BLaER1 treated with 17β-estradiol and CSF1 and Interleukin-3, amounts not matched to agents 10 nM and 100 nM (cell line): ENCODE data around the gene CSNK1E.
A peak's percentile ranks its signal among the peaks of the same experiment; 100 is the strongest.

Experiments used
- H3K27ac ChIP-seq, 11 experiments: shearing (Covaris generic); formaldehyde crosslinking; 2 replicates each; pipeline ENCODE4 v1.8.1; 2022
- H3K27me3 ChIP-seq, 11 experiments: shearing (Covaris generic); formaldehyde crosslinking; 2 replicates each; pipeline ENCODE4 v1.8.1; 2022
- H3K36me3 ChIP-seq, 11 experiments: shearing (Covaris generic); formaldehyde crosslinking; 2 replicates each; pipeline ENCODE4 v1.8.1; 2022
- H3K4me1 ChIP-seq, 10 experiments: shearing (Covaris generic); formaldehyde crosslinking; 2 replicates each; pipeline ENCODE4 v1.8.1; 2022
- H3K4me2 ChIP-seq, 11 experiments: shearing (Covaris generic); formaldehyde crosslinking; 2 replicates each; pipeline ENCODE4 v1.8.1; 2022
- H3K4me3 ChIP-seq, 10 experiments: shearing (Covaris generic); formaldehyde crosslinking; 2 replicates each; pipeline ENCODE4 v1.8.1; 2022
- H3K9ac ChIP-seq, 11 experiments: shearing (Covaris generic); formaldehyde crosslinking; 2 replicates each; pipeline ENCODE4 v1.8.1; 2022
- H3K9me3 ChIP-seq, 11 experiments: shearing (Covaris generic); formaldehyde crosslinking; replicated peaks in 1 of 11; 2 replicates each; pipeline ENCODE4 v1.8.1; 2022
- H4K20me1 ChIP-seq, 11 experiments: shearing (Covaris generic); formaldehyde crosslinking; 2 replicates each; pipeline ENCODE4 v1.8.1; 2022
- Cebpa-rat ChIP-seq, 11 experiments: shearing (Covaris generic); IDR thresholded peaks; 2 replicates each; pipeline ENCODE4 v1.8.1; 2022

The CSNK1E gene

GRCh38 chr22:38318792-38319773 lies 1.9 kb upstream of the CSNK1E start:
- Histone ChIP-seq H3K27me3 (no peaks in the 10 kb centered on the region), H3K4me3 (no peak overlapping the region), H3K36me3 (peaks cover 0 to 4% (median 1%) of the 10 kb centered on the region in 11 experiments; a peak in 10 of 22 replicates), H3K4me1 (peaks cover 27 to 34% (median 31%) of the 10 kb centered on the region in 10 experiments), H4K20me1 (peaks cover 18 to 29% (median 24%) of the 10 kb centered on the region in 11 experiments), H3K27ac (peak overlapping the region in 6 of 11 experiments; percentile 26 to 99 (median 94); a peak in 7 of 22 replicates), H3K9ac (peak overlapping the region in 9 of 11 experiments; percentile 2 to 99 (median 99); a peak in 11 of 22 replicates), H3K9me3 (no peaks in the 10 kb centered on the region), H3K4me2 (peak overlapping the region; percentile 81 to 95 (median 87); a peak in 18 of 22 replicates)
- TF ChIP-seq Cebpa-rat (IDR thresholded peaks at IDR 0.05) = no peak

DNA sequence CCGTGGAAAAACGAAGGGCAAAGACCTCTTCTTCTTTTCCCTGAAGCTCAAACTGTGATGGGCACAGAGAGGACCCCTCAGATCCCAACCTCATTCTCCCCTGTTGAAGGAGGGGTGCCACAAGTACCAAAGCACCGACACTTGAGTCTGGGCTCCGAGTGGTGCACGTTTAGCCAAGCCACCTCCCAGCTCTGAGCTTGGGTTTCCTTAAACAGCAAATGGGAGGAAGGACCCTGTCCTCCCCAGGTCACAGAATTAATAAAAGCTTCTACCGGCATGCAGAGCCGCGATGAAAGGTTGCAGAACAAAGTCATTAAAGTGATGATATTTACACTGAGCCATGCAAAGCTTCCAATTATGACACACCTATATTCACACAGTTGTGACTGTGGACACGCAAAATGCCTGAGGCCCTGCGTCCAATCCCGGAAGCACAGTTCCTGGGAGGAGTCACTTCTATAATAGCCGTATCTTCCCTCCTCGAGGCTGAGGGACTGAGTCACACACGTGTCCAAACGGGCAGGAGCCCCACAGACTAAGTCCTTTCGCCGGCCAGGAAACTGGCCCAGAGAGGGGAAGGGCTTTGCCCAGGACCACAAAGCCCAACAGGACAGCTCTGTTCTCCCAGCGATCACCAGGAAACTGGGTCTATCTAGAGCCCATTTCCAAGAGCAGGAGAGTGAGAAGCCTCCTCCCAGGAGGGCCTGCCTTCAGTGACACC lies 922 bp upstream of the CSNK1E start:
- Histone ChIP-seq H3K27me3 (no peaks in the 10 kb centered on the region), H3K9me3 (no peaks in the 10 kb centered on the region), H3K4me2 (peak overlapping the region; percentile 81 to 95 (median 87)), H3K27ac (peak overlapping the region; percentile 93 to 99 (median 98); a peak in 21 of 22 replicates), H3K9ac (peak overlapping the region; percentile 95 to 100 (median 99)), H3K4me3 (peak overlapping the region; percentile 76 to 100 (median 94)), H4K20me1 (peaks cover 28 to 38% (median 33%) of the 10 kb centered on the region in 11 experiments), H3K4me1 (peaks cover 36 to 43% (median 41%) of the 10 kb centered on the region in 10 experiments), H3K36me3 (peaks cover under 1 to 13% (median 11%) of the 10 kb centered on the region in 11 experiments; a peak in 19 of 22 replicates)
- TF ChIP-seq Cebpa-rat (IDR thresholded peaks at IDR 0.05) = no peak

DNA sequence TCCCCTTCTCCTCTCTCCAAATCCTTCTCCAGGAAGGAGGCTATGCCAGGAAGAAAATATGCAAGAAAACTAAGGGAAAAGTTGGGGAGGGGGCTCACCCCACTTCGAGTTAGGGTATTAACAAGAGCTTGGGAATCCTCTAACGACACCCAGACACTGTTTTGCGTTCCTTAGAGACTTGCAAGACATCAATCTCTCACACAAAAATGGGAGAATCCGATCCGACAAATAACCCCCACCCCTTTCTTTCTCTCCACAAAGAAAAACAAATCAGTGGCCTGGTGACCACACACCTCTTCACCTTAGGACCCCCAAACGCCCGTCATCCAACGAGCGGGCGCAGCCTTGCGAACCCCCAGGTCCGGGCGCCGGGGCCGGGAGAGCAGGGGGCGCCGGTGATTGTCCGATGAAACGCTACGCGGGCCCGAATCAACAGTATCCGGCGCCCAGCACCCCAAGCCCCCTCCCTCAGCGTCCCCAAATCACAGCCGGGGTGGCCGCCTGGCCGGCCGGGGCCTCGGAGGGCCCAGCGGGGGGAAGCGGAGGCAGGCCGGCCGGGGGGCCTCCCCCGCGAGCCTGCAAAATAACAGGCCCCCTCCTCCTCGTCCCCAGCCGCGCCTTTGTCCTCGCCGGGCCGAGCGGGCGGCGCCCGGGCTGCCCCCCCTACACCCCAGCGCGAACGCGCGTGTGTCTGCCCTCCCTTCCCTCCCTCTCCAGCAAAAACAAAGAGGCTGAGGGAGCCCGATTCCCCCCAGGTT lies 690 bp downstream of the CSNK1E start:
- peak overlapping the region; percentile 93 to 99 (median 98) for H3K27ac ChIP-seq
- peaks cover 44 to 54% (median 50%) of the 10 kb centered on the region in 11 experiments for H4K20me1 ChIP-seq
- no peak for TF ChIP-seq Cebpa-rat (IDR thresholded peaks at IDR 0.05)
- H3K4me1 ChIP-seq = peaks cover 52 to 59% (median 57%) of the 10 kb centered on the region in 10 experiments
- H3K4me2 ChIP-seq = peak overlapping the region; percentile 97 to 100 (median 99)
- H3K9me3 ChIP-seq = no peaks in the 10 kb centered on the region
- no peaks in the 10 kb centered on the region for H3K27me3 ChIP-seq
- H3K36me3 ChIP-seq = peaks cover 17 to 29% (median 27%) of the 10 kb centered on the region in 11 experiments
- H3K4me3 ChIP-seq = peak overlapping the region; percentile 76 to 100 (median 94)
- H3K9ac ChIP-seq = peak overlapping the region; percentile 95 to 100 (median 99)

- Histone ChIP-seq H3K27ac (peak overlapping the region; percentile 93 to 99 (median 98)), H3K4me3 (peak overlapping the region; percentile 76 to 100 (median 94)), H3K4me1 (peaks cover 58 to 66% (median 63%) of the 10 kb centered on the region in 10 experiments), H3K9ac (peak overlapping the region; percentile 95 to 100 (median 99)), H3K36me3 (peaks cover 17 to 36% (median 32%) of the 10 kb centered on the region in 11 experiments), H3K27me3 (no peaks in the 10 kb centered on the region), H3K9me3 (no peaks in the 10 kb centered on the region), H4K20me1 (peaks cover 50 to 61% (median 56%) of the 10 kb centered on the region in 11 experiments), H3K4me2 (peak overlapping the region; percentile 97 to 100 (median 99))
- no peak for TF ChIP-seq Cebpa-rat (IDR thresholded peaks at IDR 0.05)
Observed at GRCh38 chr22:38315823-38316363, 1.3 kb downstream of the CSNK1E start.

GRCh38 chr22:38314933-38315822 lies 2.1 kb downstream of the CSNK1E start:
- peaks cover 24 to 43% (median 39%) of the 10 kb centered on the region in 11 experiments for H3K36me3 ChIP-seq
- peak overlapping the region; percentile 93 to 99 (median 98); a peak in 21 of 22 replicates for H3K27ac ChIP-seq
- peak overlapping the region; percentile 95 to 100 (median 99) for H3K9ac ChIP-seq
- no peaks in the 10 kb centered on the region for H3K9me3 ChIP-seq
- no peaks in the 10 kb centered on the region for H3K27me3 ChIP-seq
- H3K4me3 ChIP-seq = peak overlapping the region; percentile 76 to 100 (median 94)
- H3K4me1 ChIP-seq = peaks cover 66 to 73% (median 71%) of the 10 kb centered on the region in 10 experiments
- peak overlapping the region; percentile 97 to 100 (median 99) for H3K4me2 ChIP-seq
- TF ChIP-seq Cebpa-rat (IDR thresholded peaks at IDR 0.05) = no peak
- H4K20me1 ChIP-seq = peaks cover 57 to 68% (median 63%) of the 10 kb centered on the region in 11 experiments

- Histone ChIP-seq H3K27me3 (no peaks in the 10 kb centered on the region), H3K36me3 (peaks cover 33 to 52% (median 48%) of the 10 kb centered on the region in 11 experiments), H3K27ac (peak overlapping the region; percentile 93 to 99 (median 98); a peak in 21 of 22 replicates), H3K9ac (peak overlapping the region; percentile 95 to 100 (median 99)), H3K4me2 (peak overlapping the region; percentile 97 to 100 (median 99)), H3K4me1 (peaks cover 74 to 81% (median 79%) of the 10 kb centered on the region in 10 experiments), H3K9me3 (no peaks in the 10 kb centered on the region), H3K4me3 (peak overlapping the region; percentile 76 to 100 (median 94)), H4K20me1 (peaks cover 66 to 77% (median 72%) of the 10 kb centered on the region in 11 experiments)
- TF ChIP-seq Cebpa-rat (IDR thresholded peaks at IDR 0.05) = no peak
Observed at GRCh38 chr22:38314051-38314932, 2.9 kb downstream of the CSNK1E start.
